Right renal pelvis (tissue), 4 donors: ENCODE measurements around the gene ZNF653. TPM values are rescaled to one million over a fixed set of nuclear protein-coding genes. Genes with fewer than 3 reads are reported as not detected.
A peak's percentile ranks its signal among the peaks of the same experiment; 100 is the strongest.
"Not testable (repeated sequence)": the region's sequence is repeated elsewhere in the genome, so short reads cannot be mapped to it uniquely, and the experiment has no call there.

Source experiments
- DNase-seq, 4 donors: peaks; one replicate each; pipeline ENCODE4 v3.0.0-alpha.2; 2013; ENCODE audit warnings: low read depth in 4 of 4, low spot score in 3 of 4, missing footprints in 1 of 4
- polyA plus RNA-seq, 4 donors: library from polyadenylated mRNA; unstranded; fragments of 120-200 nt; gene quantifications; one replicate each; pipeline ENCODE4 v1.2.1, GENCODE V29; 2013; ENCODE audit not compliant: insufficient read length in 4 of 4

Gene ZNF653
- polyA plus RNA-seq, 4 donors, result 9.1 to 11.1 (median 10.0) TPM

- DNase-seq, result no peak
These were observed 69.8 kb downstream of the ZNF653 start for GRCh38 chr19:11435833-11436313.

DNA sequence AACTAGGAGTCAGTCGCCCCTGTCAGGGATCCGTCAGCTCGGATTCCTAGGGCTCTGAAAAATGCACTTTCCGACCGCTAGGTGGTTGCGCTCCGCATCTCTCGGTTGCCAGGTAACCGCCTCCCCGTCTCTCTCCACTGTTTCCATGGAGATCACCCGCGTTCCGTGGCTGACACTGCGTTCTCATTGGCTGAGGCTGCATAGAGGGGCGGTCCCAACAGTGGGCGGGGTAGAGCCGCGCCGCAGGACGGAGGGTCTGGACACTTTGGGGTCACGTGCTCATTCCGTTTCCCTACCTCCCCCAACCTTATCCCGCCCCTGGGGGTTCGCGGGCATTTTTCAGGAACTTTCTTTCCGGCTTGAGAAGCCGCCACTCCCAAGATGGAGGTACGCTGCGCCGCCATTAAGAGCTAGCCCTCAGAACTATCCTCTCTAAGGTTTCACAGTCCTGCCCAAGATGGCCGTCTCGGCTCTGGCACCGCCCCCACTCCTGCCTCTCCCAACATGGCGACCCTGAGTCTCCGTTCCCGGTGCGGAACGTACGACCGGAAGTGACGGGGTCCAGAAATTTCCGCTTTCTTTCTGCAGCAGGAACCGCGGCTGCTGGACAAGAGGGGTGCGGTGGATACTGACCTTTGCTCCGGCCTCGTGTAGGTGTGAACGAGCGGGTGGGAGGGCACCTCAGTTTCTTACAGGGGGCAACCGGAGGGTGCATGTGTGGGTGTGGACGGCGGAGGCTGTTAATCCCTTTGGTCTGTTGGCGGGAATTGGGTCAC, 70.4 kb downstream of the ZNF653 start, which contains the start of the genes ODAD3 and PRKCSH:
Gene ODAD3, minus strand, starts transcription at position 65 of the 776 bp plus-strand sequence. CDS start 105 bp downstream, outside the sequence.
Gene PRKCSH, plus strand, starts transcription at position 579 of the 776 bp plus-strand sequence. CDS start 483 bp downstream, outside the sequence.
- peak; percentile 98 to 100 (median 100) for DNase-seq

DNA sequence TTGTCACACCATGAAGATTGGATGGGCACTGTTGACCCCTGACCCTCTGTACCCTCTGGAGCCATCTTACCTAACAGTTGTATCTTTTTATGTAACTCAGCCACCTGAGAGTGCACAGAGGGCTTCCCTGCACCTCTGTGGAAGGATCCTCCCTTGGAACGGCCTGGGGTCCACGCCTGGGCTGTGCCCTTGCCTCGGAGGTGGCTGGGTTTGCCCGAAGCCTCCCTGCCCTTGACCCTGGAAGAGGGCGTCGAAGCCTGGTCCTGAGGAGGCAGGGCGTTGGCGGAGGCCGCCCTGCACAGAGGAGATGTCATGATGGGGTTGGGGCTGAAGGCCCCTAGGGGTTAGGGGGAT, 71.0 kb downstream of the ZNF653 start:
- no peak for DNase-seq

DNA sequence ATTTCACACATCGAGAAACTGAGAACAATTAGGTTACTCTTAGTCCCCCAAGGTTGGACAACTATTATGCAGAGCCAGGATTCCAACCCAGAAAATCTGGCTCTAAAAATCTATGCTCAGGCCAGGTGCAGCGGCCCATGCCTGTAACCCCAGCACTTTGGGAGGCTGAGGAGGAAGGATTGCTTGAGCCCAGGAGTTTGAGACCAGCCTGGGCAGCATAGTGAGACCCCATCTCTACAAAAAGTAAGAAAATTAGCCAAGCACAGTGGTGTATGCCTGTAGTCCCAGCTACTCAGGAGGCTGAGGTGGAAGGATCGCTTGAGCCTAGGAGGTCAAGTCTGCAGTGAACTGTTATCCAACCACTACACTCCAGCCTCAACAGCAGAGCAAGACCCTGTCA, 72.1 kb downstream of the ZNF653 start:
- DNase-seq, result not testable (repeated sequence)

Other genes starting within 250 kb of the ZNF653 start
- gene DOCK6, start 243.3 kb downstream of the ZNF653 start, polyA plus RNA-seq, result 10 to 100 TPM; 39.1 to 48.9 (median 45.9) TPM
- gene TSPAN16, start 209.7 kb downstream of the ZNF653 start, polyA plus RNA-seq, result under 1 TPM in 1 of 4 donors, not detected in 3; 0.16 TPM
- gene RAB3D, start 166.2 kb downstream of the ZNF653 start, polyA plus RNA-seq, result 10 to 100 TPM; 16.5 to 17.7 (median 17.4) TPM
- 100 to 1,000 TPM; 122 to 159 (median 132) TPM for gene TMEM205, start 159.6 kb downstream of the ZNF653 start, polyA plus RNA-seq
- 10 to 100 TPM; 23.1 to 32.6 (median 24.4) TPM for gene CCDC159, start 159.3 kb downstream of the ZNF653 start, polyA plus RNA-seq
- 10 to 100 TPM; 11.7 to 18.7 (median 13.7) TPM for gene PLPPR2, start 150.4 kb downstream of the ZNF653 start, polyA plus RNA-seq
- 1 to 10 TPM; 2.7 to 4.0 (median 3.0) TPM for gene SWSAP1, start 131.2 kb downstream of the ZNF653 start, polyA plus RNA-seq
- gene EPOR, start 121.5 kb downstream of the ZNF653 start, polyA plus RNA-seq, result 10 to 100 TPM; 21.7 to 32.3 (median 24.7) TPM
- 10 to 100 TPM; 68.7 to 94.8 (median 75.5) TPM for gene RGL3, start 86.5 kb downstream of the ZNF653 start, polyA plus RNA-seq
- 1 to 10 TPM; 1.3 to 2.2 (median 1.6) TPM for gene ODAD3, start 70.7 kb downstream of the ZNF653 start, polyA plus RNA-seq
- gene PRKCSH, start 70.2 kb downstream of the ZNF653 start, polyA plus RNA-seq, result 100 to 1,000 TPM; 329 to 390 (median 354) TPM
- gene ELAVL3, start 24.8 kb downstream of the ZNF653 start, polyA plus RNA-seq, result under 1 TPM; 0.11 to 0.43 (median 0.15) TPM
- gene ECSIT, start 23.3 kb upstream of the ZNF653 start, polyA plus RNA-seq, result 10 to 100 TPM; 37.3 to 50.9 (median 38.2) TPM
- 1 to 10 TPM; 3.1 to 5.2 (median 4.5) TPM for gene CNN1, start 33.0 kb upstream of the ZNF653 start, polyA plus RNA-seq
- 10 to 100 TPM; 47.1 to 58.9 (median 50.0) TPM for gene ELOF1, start 53.4 kb upstream of the ZNF653 start, polyA plus RNA-seq
- gene ACP5, start 71.8 kb upstream of the ZNF653 start, polyA plus RNA-seq, result 10 to 100 TPM; 11.8 to 17.2 (median 14.1) TPM
- gene ZNF627, start 91.6 kb upstream of the ZNF653 start, polyA plus RNA-seq, result 10 to 100 TPM; 40.8 to 54.1 (median 46.2) TPM
- gene ZNF823, start 233.1 kb upstream of the ZNF653 start, polyA plus RNA-seq, result 10 to 100 TPM in 3 of 4 donors, 1 to 10 TPM in 1; 9.5 to 13.0 (median 12.4) TPM